GM21717 (cell line): ENCODE measurements around the gene ROBO4.

Experiments
- ATAC-seq: cut with Tn5 transposase; IDR thresholded peaks from one replicate; pipeline ENCODE4 v1.9.1; 2021; ENCODE audit warnings: mild to moderate bottlenecking, moderate library complexity; ENCODE audit not compliant: unreplicated experiment

ROBO4 gene

GRCh38 chr11:124919898-124920297 lies 22.2 kb upstream of the ROBO4 start:
- ATAC-seq: no peak

DNA sequence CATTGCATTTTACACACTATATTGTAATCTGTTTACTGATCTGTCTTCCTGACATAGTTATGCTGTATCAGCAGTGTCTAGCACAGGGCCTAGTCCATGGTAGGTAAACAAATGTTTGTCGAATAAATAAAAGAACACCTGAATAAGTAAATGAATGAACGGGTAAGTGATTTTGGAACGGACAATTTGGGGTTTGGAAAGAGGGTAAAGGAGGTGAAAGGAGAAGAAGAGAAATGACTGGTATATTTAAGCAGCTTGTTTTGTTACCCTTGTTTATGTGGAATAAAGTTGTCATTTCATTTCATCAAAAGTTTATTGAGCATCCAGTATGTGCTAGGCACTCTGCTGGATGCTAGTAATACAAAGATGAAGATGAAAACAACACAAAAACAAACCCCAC lies 21.3 kb upstream of the ROBO4 start, which contains the start of gene HEPN1:
Gene HEPN1 (plus strand): TSS at position 301 of the 400 bp plus-strand sequence.
- no peak for ATAC-seq

DNA sequence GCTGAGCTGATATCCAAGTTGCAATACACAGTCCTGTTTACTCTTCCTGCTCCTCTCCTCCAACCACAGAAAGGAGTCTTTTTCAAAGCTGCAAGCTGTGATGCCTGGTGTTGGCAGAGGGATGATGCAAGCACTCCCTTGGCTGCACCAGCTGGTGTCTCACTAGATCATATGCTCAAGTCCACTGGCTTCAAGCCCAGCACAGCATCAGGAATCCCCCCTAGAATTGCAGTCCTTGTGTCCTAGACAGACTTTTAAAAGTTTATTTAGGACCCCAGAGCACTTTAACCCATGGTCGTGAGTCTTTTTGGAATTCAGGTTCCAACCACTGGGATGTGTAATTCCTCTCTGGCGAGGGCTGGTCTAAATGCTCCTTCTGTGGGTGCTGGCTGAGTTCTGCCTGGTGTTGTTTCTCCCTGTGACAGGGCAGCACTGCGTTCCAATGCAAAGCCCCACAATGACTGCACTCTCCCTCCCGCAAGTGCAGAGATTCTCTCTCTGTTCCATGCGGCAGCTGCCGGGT lies 19.5 kb upstream of the ROBO4 start:
- ATAC-seq: no peak

DNA sequence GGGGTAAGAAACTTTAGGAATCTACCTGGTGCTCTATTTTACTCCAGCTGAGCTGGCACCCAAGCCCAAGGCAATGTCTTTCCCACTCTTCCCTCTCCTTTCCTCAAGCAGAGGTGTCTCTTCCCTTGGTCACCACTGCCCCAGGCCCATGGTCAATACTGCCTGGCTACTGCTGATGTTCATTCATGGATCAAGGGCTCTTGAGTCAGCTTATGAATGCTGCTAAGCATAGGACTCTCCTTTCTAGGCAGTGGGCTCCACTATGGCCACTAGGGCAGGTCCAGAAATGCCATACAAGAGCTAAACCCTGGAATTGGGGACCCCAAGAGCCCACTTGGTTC lies 18.7 kb upstream of the ROBO4 start:
- ATAC-seq: no peak

DNA sequence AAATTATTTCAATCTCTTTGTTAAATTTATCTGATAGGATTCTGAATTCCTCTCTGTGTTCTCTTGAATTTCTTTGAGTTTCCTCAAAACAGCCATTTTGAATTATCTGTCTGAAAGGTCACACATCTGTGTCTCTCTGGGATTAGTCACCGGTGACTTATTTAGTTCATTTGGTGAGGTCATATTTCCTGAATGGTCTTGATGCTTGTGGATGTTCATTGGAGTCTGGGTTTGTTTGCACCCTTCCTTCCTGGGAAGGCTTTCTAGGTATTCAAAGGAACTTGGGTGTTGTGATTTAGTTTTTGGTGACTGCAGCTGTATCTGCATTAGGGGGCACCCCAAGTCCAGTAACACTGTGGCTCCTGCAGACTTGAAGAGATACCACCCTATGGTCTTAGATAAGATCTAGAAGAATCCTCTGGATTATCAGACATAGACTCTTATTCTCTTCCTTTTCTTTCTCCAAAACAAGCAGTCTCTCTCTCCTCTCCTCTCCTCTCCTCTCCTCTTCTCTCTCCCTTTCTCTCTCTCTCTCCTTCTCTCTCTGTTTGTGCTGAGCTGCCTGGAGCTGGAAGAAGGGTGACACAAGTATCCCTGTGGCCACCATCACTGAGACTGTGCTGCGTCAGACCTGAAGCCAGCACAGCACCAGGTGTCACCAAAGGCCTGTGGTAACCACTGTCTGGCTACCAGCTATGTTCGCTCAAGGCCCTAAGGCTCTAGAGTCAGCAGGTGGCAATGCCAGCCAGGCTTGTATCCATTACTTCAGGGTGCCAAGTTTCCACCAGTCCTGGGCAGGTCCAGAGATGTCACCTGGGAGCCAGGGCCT lies 18.1 kb upstream of the ROBO4 start:
- ATAC-seq: no peak

DNA sequence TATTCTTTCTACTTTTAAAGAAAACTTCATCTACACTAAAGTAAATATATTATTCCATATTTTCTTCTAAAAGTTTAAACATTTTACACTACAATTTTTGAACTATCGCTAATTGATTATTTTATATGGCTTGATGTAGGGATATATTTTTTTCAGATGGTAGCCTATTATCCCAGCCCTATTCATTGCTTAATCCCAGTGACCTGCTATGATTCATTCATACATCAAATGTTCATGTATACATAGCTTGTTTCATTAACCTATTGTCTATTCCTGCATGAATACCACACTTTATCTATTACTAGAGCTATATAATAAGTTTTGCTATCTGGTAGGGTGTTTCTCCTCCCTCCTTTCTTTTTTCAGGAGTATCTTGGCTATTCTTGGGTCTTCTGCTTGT lies 5.0 kb upstream of the ROBO4 start:
- ATAC-seq: no peak

GRCh38 chr11:124900464-124900863 lies 2.8 kb upstream of the ROBO4 start:
- ATAC-seq: no peak

GRCh38 chr11:124899383-124900145 lies 1.9 kb upstream of the ROBO4 start:
- ATAC-seq: no peak

DNA sequence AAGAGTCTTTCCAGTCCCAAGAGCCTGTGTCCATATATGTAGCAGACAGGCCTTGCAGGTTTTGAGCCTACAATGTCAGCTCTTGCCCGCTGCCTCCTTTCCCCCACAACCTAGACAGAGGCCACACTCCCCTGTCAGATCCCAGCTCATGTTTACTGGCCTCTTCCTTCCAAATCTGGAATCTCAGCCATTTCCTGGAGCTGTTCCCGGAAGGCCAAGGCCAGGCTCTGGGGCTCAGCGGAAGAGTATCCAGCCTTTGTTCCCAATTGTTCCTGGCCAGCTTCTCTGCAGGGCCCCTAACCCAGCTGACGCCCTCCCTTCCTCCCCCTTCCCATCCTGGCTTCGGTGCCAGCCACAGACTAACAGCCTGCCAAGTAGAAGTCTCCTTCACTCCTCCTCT lies 1.0 kb upstream of the ROBO4 start:
- no peak for ATAC-seq

DNA sequence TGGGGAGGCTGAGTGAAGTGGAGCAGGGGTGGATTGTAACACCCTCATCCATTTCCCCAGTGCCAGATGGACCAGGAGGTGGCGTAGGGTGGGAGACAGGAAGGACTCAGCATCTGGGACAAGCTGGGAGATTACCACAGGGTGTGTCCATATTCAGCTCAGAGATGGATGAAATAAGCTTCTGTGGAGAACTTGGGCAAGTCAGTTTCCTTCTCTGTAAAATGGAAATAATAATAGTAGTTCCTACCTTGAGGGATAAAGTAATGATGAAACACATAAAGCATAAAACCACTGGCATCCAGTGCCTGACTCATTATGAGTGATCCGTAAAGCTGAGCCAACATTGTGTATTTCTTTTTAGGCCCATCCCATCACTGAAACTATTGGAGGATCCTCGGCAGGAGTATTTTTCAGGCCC lies 607 bp upstream of the ROBO4 start:
- ATAC-seq: no peak

- ATAC-seq: no peak
Measured at GRCh38 chr11:124896821-124897391, 759 bp downstream of the ROBO4 start.

GRCh38 chr11:124896071-124896750 lies 1.5 kb downstream of the ROBO4 start:
- ATAC-seq: no peak

- ATAC-seq: no peak
Measured at GRCh38 chr11:124895471-124895971, 2.1 kb downstream of the ROBO4 start.

GRCh38 chr11:124894606-124895430 lies 2.8 kb downstream of the ROBO4 start:
- no peak for ATAC-seq

- no peak for ATAC-seq
Measured at GRCh38 chr11:124893781-124894401, 3.8 kb downstream of the ROBO4 start.

GRCh38 chr11:124892750-124893454 lies 4.8 kb downstream of the ROBO4 start:
- ATAC-seq: no peak

DNA sequence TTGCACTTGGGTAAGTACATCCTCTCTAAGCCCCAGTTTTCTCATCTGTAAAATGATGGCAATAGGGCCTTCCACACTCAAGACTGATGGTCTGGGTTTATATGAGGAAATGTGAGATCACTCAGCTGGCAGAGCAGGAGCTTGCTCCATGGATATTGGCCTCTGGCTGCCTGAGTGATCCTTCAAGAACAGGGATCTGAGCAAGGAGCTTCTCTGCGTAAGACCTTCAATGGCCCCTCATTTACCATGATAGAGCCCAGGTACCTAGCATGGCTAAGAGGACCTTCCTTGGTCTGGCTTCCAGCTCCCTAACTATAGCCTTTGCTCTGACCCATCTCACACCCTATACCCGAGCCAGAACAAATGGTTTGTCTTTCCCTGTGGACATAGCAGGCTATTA lies 5.5 kb downstream of the ROBO4 start:
- ATAC-seq: no peak

DNA sequence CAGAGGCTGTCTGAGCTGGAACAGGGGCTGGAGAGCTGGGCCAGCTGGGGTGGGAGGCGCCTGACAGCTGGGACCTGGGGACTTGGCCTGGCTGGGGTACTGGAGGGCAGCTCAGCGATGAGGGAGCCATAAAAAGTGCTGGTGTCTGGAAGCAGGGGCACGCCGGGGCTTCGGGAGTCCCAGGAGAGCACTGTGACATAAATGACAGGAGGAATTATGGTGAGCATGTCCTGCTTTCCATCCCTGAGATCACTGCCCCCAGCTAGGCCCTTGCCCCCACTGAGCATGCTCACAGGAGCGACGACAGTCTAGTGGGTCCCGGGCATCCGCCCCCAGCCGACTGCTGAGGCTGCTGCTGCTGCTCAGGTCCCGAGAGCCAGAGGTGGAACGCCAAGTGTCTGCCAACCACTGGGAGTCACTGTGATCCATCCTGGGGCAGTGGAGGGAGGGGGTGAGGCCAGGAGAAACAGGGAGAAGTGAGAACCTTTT lies 6.2 kb downstream of the ROBO4 start:
- ATAC-seq: no peak
